DMS79 (cell line): ENCODE results near the gene SRD5A3.
A peak's percentile ranks its signal among the peaks of the same experiment; 100 is the strongest.

Source experiments
- DNase-seq: peaks from one replicate; lab custom pipeline; 2025; lab: John Stamatoyannopoulos, UW

The SRD5A3 gene

GRCh38 chr4:55345980-55346850 is at the start of gene SRD5A3:
Gene SRD5A3 (plus strand): TSS chr4:55346242. CDS start chr4:55346337, 95 bp downstream.
- peak; percentile 40 for DNase-seq

DNA sequence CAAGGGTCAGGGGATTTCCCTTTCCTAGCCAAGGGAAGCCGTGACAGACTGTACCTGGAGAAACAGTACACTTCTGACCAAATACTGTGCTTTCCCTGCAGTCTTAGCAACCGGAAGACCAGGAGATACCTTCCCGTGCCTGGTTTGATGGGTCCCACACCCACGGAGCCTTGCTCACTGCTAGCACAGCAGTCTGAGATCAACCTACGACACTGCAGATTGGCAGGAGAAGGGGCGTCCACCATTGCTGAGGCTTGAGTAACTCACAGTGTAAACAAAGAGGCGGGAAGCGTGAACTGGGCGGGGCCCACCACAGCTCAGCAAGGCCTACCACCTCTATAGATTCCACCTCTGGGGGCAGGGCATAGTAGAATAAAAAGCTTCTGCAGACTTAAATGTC is 48.7 kb upstream of the SRD5A3 start:
- no peak for DNase-seq

DNA sequence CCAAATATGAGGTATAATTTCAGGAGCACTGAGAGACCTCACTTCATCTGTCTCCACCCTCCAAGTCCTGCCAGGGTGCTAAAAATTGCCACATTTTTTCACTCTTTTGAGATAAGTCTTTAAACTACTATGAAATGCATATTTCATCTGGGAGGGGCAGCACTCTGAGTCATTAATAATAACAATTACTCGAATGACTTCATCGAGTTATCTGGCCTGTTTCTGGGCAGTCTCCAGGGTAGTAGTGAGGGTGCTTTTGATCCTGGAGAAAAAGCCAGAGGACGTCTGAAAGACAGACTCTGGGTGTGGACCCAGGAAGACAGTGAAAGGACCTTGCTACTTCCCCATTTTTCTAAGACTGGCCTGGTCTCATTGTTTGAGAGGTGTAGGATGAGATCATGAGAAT is 42.3 kb upstream of the SRD5A3 start:
- DNase-seq: no peak

- no peak for DNase-seq
Observed at GRCh38 chr4:55304303-55304702, 41.7 kb upstream of the SRD5A3 start.

DNA sequence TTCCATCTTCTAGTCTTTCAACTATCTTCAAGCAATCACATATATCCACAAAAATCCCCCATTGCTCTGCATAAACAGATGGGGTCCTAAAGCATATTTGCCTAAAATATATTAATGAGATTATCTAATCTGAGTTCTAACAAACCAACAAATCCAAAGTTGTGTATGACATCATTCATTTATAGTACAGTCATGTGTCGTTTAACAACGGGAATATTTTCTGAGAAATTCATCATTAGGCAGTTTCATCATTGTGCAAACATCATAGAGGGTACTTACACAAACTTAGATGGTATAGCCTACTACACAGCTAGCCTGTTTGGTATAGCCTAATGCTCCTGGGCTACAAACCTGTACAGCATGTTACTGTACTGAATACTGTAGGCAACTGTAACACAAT is 38.0 kb upstream of the SRD5A3 start:
- no peak for DNase-seq

DNA sequence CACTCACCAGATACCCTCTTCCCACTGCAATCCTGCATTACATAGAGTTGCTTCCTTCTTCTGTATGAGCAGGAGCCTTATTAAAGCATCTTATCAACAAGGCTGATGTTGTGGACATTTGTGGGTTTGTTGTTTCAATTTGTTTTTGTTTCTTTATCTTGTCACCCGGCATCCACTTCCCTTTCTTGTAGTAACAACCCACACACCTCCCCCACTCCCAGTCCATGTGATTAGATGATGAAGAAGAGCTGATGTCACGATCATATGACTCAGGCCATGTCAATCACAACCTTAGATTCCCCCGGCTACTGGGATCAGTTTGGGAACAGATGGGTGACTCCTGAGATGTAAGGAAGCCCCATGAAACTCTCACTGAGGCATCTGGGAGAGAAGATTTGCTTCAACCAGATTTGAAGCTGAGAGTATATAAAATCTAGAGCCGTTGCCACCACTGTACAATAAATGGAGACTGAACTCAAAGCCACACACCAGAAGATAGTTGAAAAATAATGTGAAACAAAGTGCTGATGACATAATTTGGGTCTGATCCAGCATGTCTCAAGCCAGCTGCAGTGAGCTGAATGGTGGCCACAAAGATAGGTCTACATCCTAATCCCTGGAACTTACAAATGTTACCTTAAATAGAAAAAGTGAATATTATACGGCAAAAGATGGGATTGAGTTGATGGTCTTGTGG is 34.1 kb upstream of the SRD5A3 start:
- DNase-seq: no peak

DNA sequence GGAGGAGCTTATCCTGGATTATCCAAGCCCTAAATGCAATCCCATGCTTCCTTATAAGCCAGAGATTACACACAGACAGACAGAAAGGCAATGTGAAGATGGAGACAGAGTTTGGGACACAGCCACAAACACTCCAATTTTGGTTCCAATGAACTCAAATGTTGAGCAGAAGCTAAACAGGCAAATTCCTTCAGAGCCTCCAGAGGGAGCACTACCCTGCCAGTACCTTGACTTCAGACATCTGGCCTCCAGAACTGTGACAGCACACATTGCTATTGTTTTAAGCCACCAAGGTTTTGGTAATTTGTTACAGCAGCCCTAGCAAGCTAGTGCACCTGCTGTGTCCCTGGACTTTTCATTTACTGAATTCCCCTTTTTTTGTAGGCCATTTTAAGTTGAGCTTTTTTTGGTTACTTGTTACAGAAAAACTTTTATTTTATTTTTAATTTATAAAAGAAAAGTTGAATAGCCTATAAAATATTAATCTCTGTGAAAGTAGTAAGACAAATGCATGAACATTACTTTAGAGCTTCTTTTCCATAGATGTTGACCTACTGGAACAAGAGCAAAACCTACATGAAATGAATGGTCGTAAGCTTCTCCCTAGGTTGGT is 33.4 kb upstream of the SRD5A3 start:
- no peak for DNase-seq

GRCh38 chr4:55314141-55314820 is 31.8 kb upstream of the SRD5A3 start:
- no peak for DNase-seq

- DNase-seq: no peak
Observed at GRCh38 chr4:55318175-55319129, 27.6 kb upstream of the SRD5A3 start.

- no peak for DNase-seq
Observed at GRCh38 chr4:55321707-55322264, 24.3 kb upstream of the SRD5A3 start.

DNA sequence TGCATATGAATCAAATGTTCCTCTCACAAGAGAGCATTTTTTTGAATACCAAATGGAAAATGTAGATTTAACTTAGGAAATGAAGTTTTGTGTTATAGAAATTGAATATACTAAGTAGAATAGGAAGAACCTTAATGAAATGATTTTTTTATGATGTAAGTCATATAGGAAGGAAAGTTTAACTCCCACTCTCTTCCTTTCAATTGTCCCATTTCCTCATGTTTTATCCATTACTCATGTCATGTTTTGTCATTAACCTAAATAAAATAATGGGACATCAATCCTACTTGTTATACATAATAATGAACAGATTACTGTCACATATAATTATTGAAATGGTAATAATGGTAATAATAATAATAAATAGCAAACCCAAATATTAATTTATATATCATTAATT is 22.7 kb upstream of the SRD5A3 start:
- no peak for DNase-seq

- DNase-seq: no peak
Observed at GRCh38 chr4:55326629-55327028, 19.4 kb upstream of the SRD5A3 start.

- no peak for DNase-seq
Observed at GRCh38 chr4:55329012-55329411, 17.0 kb upstream of the SRD5A3 start.

- no peak for DNase-seq
Observed at GRCh38 chr4:55330241-55330640, 15.8 kb upstream of the SRD5A3 start.

GRCh38 chr4:55336138-55337034 is 9.7 kb upstream of the SRD5A3 start:
- no peak for DNase-seq

- no peak for DNase-seq
Observed at GRCh38 chr4:55337944-55338343, 8.1 kb upstream of the SRD5A3 start.

DNA sequence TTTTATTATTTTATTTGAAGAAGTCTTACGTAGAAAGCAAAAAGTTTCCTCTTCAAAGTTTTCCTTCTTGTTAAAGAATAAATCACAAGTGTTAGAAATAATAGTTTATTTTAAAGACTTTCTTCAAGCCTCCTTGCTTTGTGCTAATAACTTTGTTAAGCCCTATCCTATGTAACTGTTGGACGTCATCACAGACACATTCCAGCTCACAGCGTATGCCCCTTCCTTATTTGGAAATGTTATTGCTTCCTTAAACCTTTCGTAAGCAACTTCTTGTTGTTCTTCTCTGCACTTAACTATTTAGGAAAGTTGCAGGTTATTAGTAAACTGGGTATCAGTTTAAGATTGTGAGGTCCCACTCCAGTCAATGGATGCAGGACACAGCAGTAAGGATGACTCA is 7.6 kb upstream of the SRD5A3 start:
- DNase-seq: no peak

- DNase-seq: no peak
Observed at GRCh38 chr4:55340266-55340665, 5.8 kb upstream of the SRD5A3 start.

GRCh38 chr4:55343887-55344286 is 2.2 kb upstream of the SRD5A3 start:
- no peak for DNase-seq

DNA sequence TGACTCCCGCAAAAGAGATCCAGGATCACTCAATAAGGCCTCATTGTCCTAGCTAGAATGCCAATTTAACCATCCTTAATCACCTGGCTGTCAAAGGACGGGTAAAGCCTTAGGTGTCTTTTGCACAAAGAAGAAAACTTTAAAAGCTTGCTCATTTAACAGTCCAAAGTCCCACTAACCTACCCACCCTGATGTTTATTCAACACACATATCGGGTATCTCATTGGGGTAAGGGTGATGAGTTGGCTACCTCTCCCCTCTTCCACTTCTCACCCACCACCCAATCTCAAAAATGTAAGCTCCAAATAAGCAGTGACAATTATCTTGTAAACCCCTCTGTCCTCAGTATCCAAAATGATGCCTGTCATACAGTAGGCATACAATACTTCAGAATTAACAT is 988 bp upstream of the SRD5A3 start:
- DNase-seq: no peak
